ENCODE results near the gene PSME3IP1.
"Not testable (repeated sequence)": the region's sequence is repeated elsewhere in the genome, so short reads cannot be mapped to it uniquely, and the experiment has no call there.

Gene PSME3IP1

GRCh38 chr16:57200321-57200720 lies 14.5 kb upstream of the PSME3IP1 start:
- DNase-seq (ENCODE audit: low read depth in 1 of 2, low spot score in 1 of 2) = not testable (repeated sequence)

- no peak for DNase-seq (ENCODE audit: low read depth in 1 of 2, low spot score in 1 of 2)
Observed at GRCh38 chr16:57196753-57197152, 10.9 kb upstream of the PSME3IP1 start.

- DNase-seq (ENCODE audit: low read depth in 1 of 2, low spot score in 1 of 2) = no peak
Observed at GRCh38 chr16:57196286-57196685, 10.4 kb upstream of the PSME3IP1 start.

GRCh38 chr16:57194512-57194911 lies 8.7 kb upstream of the PSME3IP1 start:
- no peak for DNase-seq (ENCODE audit: low read depth in 1 of 2, low spot score in 1 of 2)

- DNase-seq (ENCODE audit: low read depth in 1 of 2, low spot score in 1 of 2) = no peak
Observed at GRCh38 chr16:57192720-57193486, 7.1 kb upstream of the PSME3IP1 start.

- no peak for DNase-seq (ENCODE audit: low read depth in 1 of 2, low spot score in 1 of 2)
Observed at GRCh38 chr16:57192146-57192545, 6.3 kb upstream of the PSME3IP1 start.

- no peak for DNase-seq (ENCODE audit: low read depth in 1 of 2, low spot score in 1 of 2)
Observed at GRCh38 chr16:57191056-57191571, 5.3 kb upstream of the PSME3IP1 start.

- DNase-seq (ENCODE audit: low read depth in 1 of 2, low spot score in 1 of 2) = no peak
Observed at GRCh38 chr16:57190136-57190535, 4.3 kb upstream of the PSME3IP1 start.

- not testable (repeated sequence) for DNase-seq (ENCODE audit: low read depth in 1 of 2, low spot score in 1 of 2)
Observed at GRCh38 chr16:57189527-57189926, 3.7 kb upstream of the PSME3IP1 start.

GRCh38 chr16:57188711-57189002 lies 2.8 kb upstream of the PSME3IP1 start:
- DNase-seq (ENCODE audit: low read depth in 1 of 2, low spot score in 1 of 2) = no peak

GRCh38 chr16:57187902-57188710 lies 2.3 kb upstream of the PSME3IP1 start:
- DNase-seq (ENCODE audit: low read depth in 1 of 2, low spot score in 1 of 2) = not testable (repeated sequence)

- peak in 1 of 2 donors; percentile 10 for DNase-seq (ENCODE audit: low read depth in 1 of 2, low spot score in 1 of 2)
Observed at GRCh38 chr16:57186872-57187854, 1.3 kb upstream of the PSME3IP1 start.

GRCh38 chr16:57185446-57185944 lies 344 bp downstream of the PSME3IP1 start:
- DNase-seq (ENCODE audit: low read depth in 1 of 2, low spot score in 1 of 2) = peak in 1 of 2 donors; percentile 7

- no peak for DNase-seq (ENCODE audit: low read depth in 1 of 2, low spot score in 1 of 2)
Observed at GRCh38 chr16:57184887-57185445, 873 bp downstream of the PSME3IP1 start.

- no peak for DNase-seq (ENCODE audit: low read depth in 1 of 2, low spot score in 1 of 2)
Observed at GRCh38 chr16:57184113-57184512, 1.7 kb downstream of the PSME3IP1 start.

GRCh38 chr16:57179215-57179828 lies 6.5 kb downstream of the PSME3IP1 start:
- DNase-seq (ENCODE audit: low read depth in 1 of 2, low spot score in 1 of 2) = no peak

GRCh38 chr16:57178793-57179212 lies 7.0 kb downstream of the PSME3IP1 start:
- DNase-seq (ENCODE audit: low read depth in 1 of 2, low spot score in 1 of 2) = no peak

GRCh38 chr16:57178196-57178595 lies 7.6 kb downstream of the PSME3IP1 start:
- no peak for DNase-seq (ENCODE audit: low read depth in 1 of 2, low spot score in 1 of 2)

GRCh38 chr16:57175896-57176295 lies 9.9 kb downstream of the PSME3IP1 start:
- DNase-seq (ENCODE audit: low read depth in 1 of 2, low spot score in 1 of 2) = no peak

- DNase-seq (ENCODE audit: low read depth in 1 of 2, low spot score in 1 of 2) = no peak
Observed at GRCh38 chr16:57172721-57173290, 13.0 kb downstream of the PSME3IP1 start.
